AG04450 (cell line): ENCODE measurements around the gene VILL. TPM values are rescaled to one million over a fixed set of nuclear protein-coding genes. Genes with fewer than 3 reads are reported as not detected.
A peak's percentile ranks its signal among the peaks of the same experiment; 100 is the strongest.

Source experiments
- CTCF ChIA-PET: fragments of 300-600, 350-600 bp; formaldehyde crosslinking; extraction: SDS; loops from one replicate; lab custom pipeline; 2022; ENCODE audit warnings: antibody characterized with exemption, inconsistent platforms; lab: Charles Lee
- POLR2A ChIA-PET: fragments of 350-600 bp; formaldehyde crosslinking; extraction: SDS; loops from one replicate; lab custom pipeline; 2021; ENCODE audit warnings: antibody characterized with exemption, inconsistent platforms; lab: Yijun Ruan, JAX
- DNase-seq: peaks from one replicate; pipeline ENCODE4 v3.0.0-alpha.2; 2011; ENCODE audit warnings: low read depth, low spot score
- H3K27ac ChIP-seq: one replicate; pipeline ENCODE4 v1.5.1; 2012; ENCODE audit warnings: low read depth, low read length, control low read depth
- H3K27me3 ChIP-seq: one replicate; pipeline ENCODE4 v1.6.0; 2012; ENCODE audit warnings: low read length; ENCODE audit not compliant: control insufficient read depth, insufficient read depth
- H3K4me3 ChIP-seq: 2 replicates; pipeline ENCODE4 v1.5.1; 2011; ENCODE audit warnings: mild to moderate bottlenecking, low read depth, low read length, control low read depth
- H3K9me3 ChIP-seq: 2 replicates; pipeline ENCODE4 v1.5.1; 2012; ENCODE audit warnings: low read length; ENCODE audit not compliant: control insufficient read depth, insufficient read depth
- CTCF ChIP-seq: IDR thresholded peaks from 2 replicates; pipeline ENCODE4 v1.5.1; 2011; ENCODE audit warnings: low read depth, low read length, control low read depth, inconsistent platforms
- polyA plus RNA-seq: library from polyadenylated mRNA; depleted of rRNA; stranded (reverse); fragments of >200 nt; gene quantifications from 2 replicates; pipeline ENCODE4 v1.2.3, GENCODE V29; 2011

Gene VILL
- polyA plus RNA-seq, 1 experiment, result 2.6 TPM

GRCh38 chr3:38005076-38006020 lies 14.8 kb downstream of the VILL start:
- TF ChIP-seq CTCF, result no peak
- POLR2A ChIA-PET, result no interaction called here
- CTCF ChIA-PET, result interaction anchor here (1.0 to 1.3 kb wide), 4 partner anchors 8 to 293 kb away, joined by 4 to 9 read pairs (median 5); no protein-coding TSS in a partner anchor
- Histone ChIP-seq H3K27me3 (no peaks in the 10 kb centered on the region), H3K9me3 (no peaks in the 10 kb centered on the region), H3K27ac (no peak overlapping the region), H3K4me3 (no peak overlapping the region)
- no peak for DNase-seq

GRCh38 chr3:38006031-38006430 lies 15.4 kb downstream of the VILL start:
- ChIA-PET POLR2A (no interaction called here), CTCF (no interaction called here)
- Histone ChIP-seq H3K4me3 (no peak overlapping the region), H3K27me3 (no peaks in the 10 kb centered on the region), H3K27ac (no peak overlapping the region), H3K9me3 (no peaks in the 10 kb centered on the region)
- no peak for DNase-seq
- no peak for TF ChIP-seq CTCF

- POLR2A ChIA-PET, result no interaction called here
- Histone ChIP-seq H3K27me3 (no peaks in the 10 kb centered on the region), H3K27ac (no peak overlapping the region), H3K9me3 (no peaks in the 10 kb centered on the region), H3K4me3 (no peak overlapping the region)
- CTCF ChIA-PET, result interaction anchor here (0.8 to 1.1 kb wide), 3 partner anchors 9 to 192 kb away, joined by 3 to 7 read pairs (median 4); no protein-coding TSS in a partner anchor
- TF ChIP-seq CTCF, result 0 out of 2 replicates have a peak, but pooled peaks have one; percentile 2
- no peak for DNase-seq
These were observed 15.9 kb downstream of the VILL start for GRCh38 chr3:38006445-38006995.

DNA sequence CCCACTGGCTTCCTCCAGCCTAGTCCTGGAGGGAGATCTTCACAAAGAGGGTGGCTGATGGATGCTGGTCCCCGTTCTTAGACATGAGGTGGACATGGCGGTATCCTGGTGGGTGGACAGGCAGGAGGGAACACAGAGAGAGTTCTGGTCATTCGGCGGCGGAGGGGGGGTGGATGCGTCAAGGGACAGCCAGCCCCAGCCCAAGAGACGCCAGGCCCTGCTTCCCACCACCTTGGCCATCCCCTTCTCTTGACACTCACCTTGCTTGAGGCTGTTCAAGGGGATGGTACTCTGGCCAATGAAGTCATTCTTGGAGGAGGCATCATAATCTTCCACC lies 17.1 kb downstream of the VILL start:
- no peak for DNase-seq
- CTCF ChIA-PET, result interaction anchor here (1.1 kb wide), 1 partner anchor 11 kb away, joined by 7 read pairs; no protein-coding TSS in a partner anchor

More for the DNA sequence above, 17.1 kb downstream of the VILL start:
- no peaks in the 10 kb centered on the region for H3K27me3 ChIP-seq
- POLR2A ChIA-PET, result no interaction called here
- H3K4me3 ChIP-seq, result no peak overlapping the region
- TF ChIP-seq CTCF, result no peak
- H3K9me3 ChIP-seq, result no peaks in the 10 kb centered on the region
- H3K27ac ChIP-seq, result no peak overlapping the region
